Tongue (tissue), 2 donors: ENCODE measurements around the gene PLA2G4E. TPM values are rescaled to one million over a fixed set of nuclear protein-coding genes. Genes with fewer than 3 reads are reported as not detected.

Experiments used
- DNase-seq: peaks from one replicate; pipeline ENCODE4 v3.0.0-alpha.2; 2015
- total RNA-seq: library from RNA; depleted of rRNA; stranded (reverse); fragments of >200 nt; gene quantifications from one replicate; pipeline ENCODE4 v1.2.3, GENCODE V29; 2014

Gene PLA2G4E
- total RNA-seq, 1 donor from 2014 or later: 1.9 TPM

GRCh38 chr15:41933771-41934170 is 87.1 kb downstream of the PLA2G4E start:
- DNase-seq: no peak

DNA sequence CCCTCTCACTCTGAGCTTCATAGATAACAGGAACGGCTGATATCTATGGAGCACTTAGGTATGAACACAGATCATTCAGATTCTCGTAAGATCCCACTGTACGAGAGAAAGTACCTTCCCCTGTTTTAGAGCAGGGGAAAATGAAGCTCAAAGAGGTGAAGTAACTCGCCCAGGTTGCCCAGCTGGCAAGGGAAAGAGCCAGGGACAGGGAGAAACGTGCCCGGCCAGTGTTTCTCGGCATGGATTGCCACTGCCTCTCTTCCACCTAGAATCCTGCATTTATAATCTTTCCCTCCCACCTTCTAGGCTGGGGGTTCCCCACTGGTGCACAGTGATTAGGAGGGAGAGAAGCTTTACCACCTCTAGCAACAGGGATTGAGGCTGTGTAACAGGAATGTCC is 87.5 kb downstream of the PLA2G4E start:
- no peak for DNase-seq

DNA sequence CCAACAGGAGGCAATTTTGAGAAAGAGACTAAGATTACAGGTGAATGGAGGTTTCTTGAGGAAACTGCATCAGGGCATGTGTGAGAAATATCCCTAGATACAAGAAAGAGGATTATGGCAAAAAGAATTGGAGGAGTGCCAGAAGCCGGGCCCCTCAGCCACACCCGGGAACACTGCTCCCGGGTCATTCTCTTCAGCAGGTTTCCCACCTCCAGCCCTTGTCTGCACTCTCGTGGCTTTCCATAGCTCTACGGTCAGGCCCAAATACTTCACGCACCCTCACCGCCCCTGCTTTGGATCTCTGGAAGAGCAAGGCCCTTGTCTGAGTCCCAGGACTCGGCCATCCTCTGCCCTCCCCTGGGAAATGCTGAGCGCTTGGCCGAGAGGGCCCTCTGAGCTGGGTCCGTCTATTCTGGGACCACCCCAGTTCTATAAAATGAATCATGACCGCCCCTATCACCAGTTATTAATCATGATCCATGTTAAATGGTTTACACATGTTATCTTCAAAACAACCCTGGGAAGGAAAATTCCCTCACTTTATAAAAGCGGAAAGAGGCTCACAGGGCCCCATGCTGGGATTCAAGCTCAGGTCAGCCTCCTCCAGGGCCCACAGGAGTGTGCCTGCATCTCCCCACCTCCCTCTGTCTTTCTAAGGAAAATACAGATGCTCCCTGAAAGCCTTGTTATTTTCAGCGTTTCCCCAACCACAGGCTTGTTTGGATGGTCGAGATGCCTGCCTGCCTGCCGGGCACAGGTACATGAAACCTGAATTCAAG is 88.1 kb downstream of the PLA2G4E start:
- no peak for DNase-seq

- DNase-seq: no peak
Observed at GRCh38 chr15:41932101-41932500, 88.7 kb downstream of the PLA2G4E start.

Other genes with a start within 250 kb of the PLA2G4E start
- gene MAPKBP1, start 246.6 kb downstream of the PLA2G4E start, total RNA-seq: 22.8 TPM
- 16.7 TPM for gene JMJD7, start 192.9 kb downstream of the PLA2G4E start, total RNA-seq
- 10.7 TPM for gene PLA2G4B, start 182.2 kb downstream of the PLA2G4E start, total RNA-seq
- gene SPTBN5, start 127.0 kb downstream of the PLA2G4E start, total RNA-seq: 2.2 TPM
- 39.1 TPM for gene EHD4, start 48.5 kb downstream of the PLA2G4E start, total RNA-seq
- gene PLA2G4D, start 73.5 kb upstream of the PLA2G4E start, total RNA-seq: not detected
- gene PLA2G4F, start 135.6 kb upstream of the PLA2G4E start, total RNA-seq: 1.5 TPM
- gene VPS39, start 187.3 kb upstream of the PLA2G4E start, total RNA-seq: 36.1 TPM